ENCODE results near the gene ASB2.
A peak's percentile ranks its signal among the peaks of the same experiment; 100 is the strongest.

Gene ASB2

GRCh38 chr14:93987815-93988476 is 11.6 kb upstream of the ASB2 start:
- Histone ChIP-seq H3K4me3 (ENCODE audit: low read length) (no peak overlapping the region), H3K9ac (ENCODE audit: low read depth, low read length) (no peak overlapping the region), H3K4me1 (ENCODE audit: control insufficient read depth, insufficient read depth, low read length) (peaks cover 9% of the 10 kb centered on the region), H3K9me3 (replicated peaks; ENCODE audit: low read length) (no peaks in the 10 kb centered on the region), H3K27me3 (ENCODE audit: control insufficient read depth, insufficient read depth, low read length) (peaks cover 32% of the 10 kb centered on the region), H3K4me2 (ENCODE audit: low read length) (no peak overlapping the region), H3K36me3 (ENCODE audit: insufficient read depth, low read length) (no peaks in the 10 kb centered on the region)

- H3K4me1 ChIP-seq (ENCODE audit: control insufficient read depth, insufficient read depth, low read length): peaks cover 9% of the 10 kb centered on the region
- no peaks in the 10 kb centered on the region for H3K9me3 ChIP-seq (replicated peaks; ENCODE audit: low read length)
- H3K4me3 ChIP-seq (ENCODE audit: low read length): no peak overlapping the region
- H3K36me3 ChIP-seq (ENCODE audit: insufficient read depth, low read length): no peaks in the 10 kb centered on the region
- H3K27me3 ChIP-seq (ENCODE audit: control insufficient read depth, insufficient read depth, low read length): peaks cover 29% of the 10 kb centered on the region
- H3K4me2 ChIP-seq (ENCODE audit: low read length): no peak overlapping the region
- H3K9ac ChIP-seq (ENCODE audit: low read depth, low read length): no peak overlapping the region
These were observed 11.0 kb upstream of the ASB2 start for GRCh38 chr14:93987376-93987775.

- H3K4me2 ChIP-seq (ENCODE audit: low read length): no peak overlapping the region
- peaks cover 9% of the 10 kb centered on the region for H3K4me1 ChIP-seq (ENCODE audit: control insufficient read depth, insufficient read depth, low read length)
- no peak overlapping the region for H3K4me3 ChIP-seq (ENCODE audit: low read length)
- no peaks in the 10 kb centered on the region for H3K9me3 ChIP-seq (replicated peaks; ENCODE audit: low read length)
- H3K9ac ChIP-seq (ENCODE audit: low read depth, low read length): no peak overlapping the region
- H3K27me3 ChIP-seq (ENCODE audit: control insufficient read depth, insufficient read depth, low read length): peaks cover 27% of the 10 kb centered on the region
- no peaks in the 10 kb centered on the region for H3K36me3 ChIP-seq (ENCODE audit: insufficient read depth, low read length)
These were observed 10.6 kb upstream of the ASB2 start for GRCh38 chr14:93986955-93987354.

- Histone ChIP-seq H3K27me3 (ENCODE audit: control insufficient read depth, insufficient read depth, low read length) (peaks cover 27% of the 10 kb centered on the region), H3K4me1 (ENCODE audit: control insufficient read depth, insufficient read depth, low read length) (peaks cover 19% of the 10 kb centered on the region), H3K9ac (ENCODE audit: low read depth, low read length) (no peak overlapping the region), H3K4me3 (ENCODE audit: low read length) (no peak overlapping the region), H3K9me3 (replicated peaks; ENCODE audit: low read length) (no peaks in the 10 kb centered on the region), H3K36me3 (ENCODE audit: insufficient read depth, low read length) (no peaks in the 10 kb centered on the region), H3K4me2 (ENCODE audit: low read length) (peak overlapping the region; percentile 11)
These were observed 8.6 kb upstream of the ASB2 start for GRCh38 chr14:93984987-93985410.

GRCh38 chr14:93984070-93984469 is 7.7 kb upstream of the ASB2 start:
- Histone ChIP-seq H3K4me1 (ENCODE audit: control insufficient read depth, insufficient read depth, low read length) (peaks cover 19% of the 10 kb centered on the region), H3K36me3 (ENCODE audit: insufficient read depth, low read length) (no peaks in the 10 kb centered on the region), H3K9me3 (replicated peaks; ENCODE audit: low read length) (no peaks in the 10 kb centered on the region), H3K9ac (ENCODE audit: low read depth, low read length) (no peak overlapping the region), H3K4me3 (ENCODE audit: low read length) (no peak overlapping the region), H3K27me3 (ENCODE audit: control insufficient read depth, insufficient read depth, low read length) (peaks cover 28% of the 10 kb centered on the region), H3K4me2 (ENCODE audit: low read length) (no peak overlapping the region)

- Histone ChIP-seq H3K4me1 (ENCODE audit: control insufficient read depth, insufficient read depth, low read length) (peaks cover 19% of the 10 kb centered on the region), H3K9me3 (replicated peaks; ENCODE audit: low read length) (no peaks in the 10 kb centered on the region), H3K27me3 (ENCODE audit: control insufficient read depth, insufficient read depth, low read length) (peaks cover 35% of the 10 kb centered on the region), H3K36me3 (ENCODE audit: insufficient read depth, low read length) (no peaks in the 10 kb centered on the region), H3K4me2 (ENCODE audit: low read length) (no peak overlapping the region), H3K4me3 (ENCODE audit: low read length) (no peak overlapping the region), H3K9ac (ENCODE audit: low read depth, low read length) (no peak overlapping the region)
These were observed 6.0 kb upstream of the ASB2 start for GRCh38 chr14:93982230-93983007.

- no peak overlapping the region for H3K4me2 ChIP-seq (ENCODE audit: low read length)
- H3K4me3 ChIP-seq (ENCODE audit: low read length): no peak overlapping the region
- no peaks in the 10 kb centered on the region for H3K9me3 ChIP-seq (replicated peaks; ENCODE audit: low read length)
- H3K36me3 ChIP-seq (ENCODE audit: insufficient read depth, low read length): no peaks in the 10 kb centered on the region
- H3K27me3 ChIP-seq (ENCODE audit: control insufficient read depth, insufficient read depth, low read length): peaks cover 38% of the 10 kb centered on the region
- no peak overlapping the region for H3K9ac ChIP-seq (ENCODE audit: low read depth, low read length)
- peaks cover 19% of the 10 kb centered on the region for H3K4me1 ChIP-seq (ENCODE audit: control insufficient read depth, insufficient read depth, low read length)
These were observed 5.2 kb upstream of the ASB2 start for GRCh38 chr14:93981316-93982229.

GRCh38 chr14:93980456-93981201 is 4.3 kb upstream of the ASB2 start:
- Histone ChIP-seq H3K4me1 (ENCODE audit: control insufficient read depth, insufficient read depth, low read length) (peaks cover 19% of the 10 kb centered on the region), H3K4me3 (ENCODE audit: low read length) (no peak overlapping the region), H3K36me3 (ENCODE audit: insufficient read depth, low read length) (no peaks in the 10 kb centered on the region), H3K4me2 (ENCODE audit: low read length) (no peak overlapping the region), H3K9ac (ENCODE audit: low read depth, low read length) (no peak overlapping the region), H3K9me3 (replicated peaks; ENCODE audit: low read length) (no peaks in the 10 kb centered on the region), H3K27me3 (ENCODE audit: control insufficient read depth, insufficient read depth, low read length) (peaks cover 45% of the 10 kb centered on the region)

GRCh38 chr14:93978735-93979134 is 2.4 kb upstream of the ASB2 start:
- no peak overlapping the region for H3K9ac ChIP-seq (ENCODE audit: low read depth, low read length)

GRCh38 chr14:93977790-93978581 is 1.6 kb upstream of the ASB2 start:
- Histone ChIP-seq H3K9ac (ENCODE audit: low read depth, low read length) (no peak overlapping the region), H3K27me3 (ENCODE audit: control insufficient read depth, insufficient read depth, low read length) (peaks cover 57% of the 10 kb centered on the region), H3K4me2 (ENCODE audit: low read length) (no peak overlapping the region), H3K9me3 (replicated peaks; ENCODE audit: low read length) (no peaks in the 10 kb centered on the region), H3K4me1 (ENCODE audit: control insufficient read depth, insufficient read depth, low read length) (peaks cover 15% of the 10 kb centered on the region), H3K36me3 (ENCODE audit: insufficient read depth, low read length) (no peaks in the 10 kb centered on the region), H3K4me3 (ENCODE audit: low read length) (no peak overlapping the region)

More at GRCh38 chr14:93978735-93979134, 2.4 kb upstream of the ASB2 start:
- Histone ChIP-seq H3K36me3 (ENCODE audit: insufficient read depth, low read length) (no peaks in the 10 kb centered on the region), H3K9me3 (replicated peaks; ENCODE audit: low read length) (no peaks in the 10 kb centered on the region), H3K4me1 (ENCODE audit: control insufficient read depth, insufficient read depth, low read length) (peaks cover 15% of the 10 kb centered on the region), H3K4me2 (ENCODE audit: low read length) (no peak overlapping the region), H3K4me3 (ENCODE audit: low read length) (no peak overlapping the region), H3K27me3 (ENCODE audit: control insufficient read depth, insufficient read depth, low read length) (peaks cover 59% of the 10 kb centered on the region)

All from skeletal muscle satellite cell (primary cell).